Measurements from ENCODE around the gene ZBTB7C.

The ZBTB7C gene

DNA sequence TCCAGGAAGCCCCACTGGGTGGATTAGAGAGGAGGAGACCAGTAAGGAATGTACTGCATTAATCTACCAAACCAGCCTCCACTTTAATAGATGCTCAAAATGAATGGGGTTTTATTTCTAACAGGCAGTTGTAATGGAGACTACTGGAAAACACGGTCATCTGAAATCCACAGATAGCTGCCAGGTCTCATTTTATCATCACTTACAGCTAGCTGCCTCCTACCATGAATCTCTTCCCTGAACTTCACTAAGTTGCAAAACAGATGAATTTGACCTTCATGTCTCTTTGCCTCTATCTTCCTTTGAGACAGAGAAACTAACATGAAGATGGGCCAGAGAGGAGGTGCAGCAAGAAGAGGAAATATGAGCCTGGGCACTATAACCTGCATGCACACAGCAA, 21.9 kb downstream of the ZBTB7C start:
- ChIA-PET CTCF (no interaction called here), POLR2A (no interaction called here)
- TF ChIP-seq L3MBTL2 (conservative IDR thresholded peaks at IDR 0.05) (no peak), ELF4 (IDR thresholded peaks at IDR 0.05) (no peak), TARDBP (IDR thresholded peaks at IDR 0.05) (no peak), FOXM1 (IDR thresholded peaks at IDR 0.05; ENCODE audit: borderline replicate concordance) (no peak), FOXK2 (IDR thresholded peaks at IDR 0.05) (no peak), NFRKB (IDR thresholded peaks at IDR 0.05) (no peak), BHLHE40 (IDR thresholded peaks at IDR 0.05; ENCODE audit: borderline replicate concordance) (no peak), ARNT (IDR thresholded peaks at IDR 0.05) (no peak), SP1 (IDR thresholded peaks at IDR 0.05) (no peak)
- TF ChIP-seq, protein P1, sequence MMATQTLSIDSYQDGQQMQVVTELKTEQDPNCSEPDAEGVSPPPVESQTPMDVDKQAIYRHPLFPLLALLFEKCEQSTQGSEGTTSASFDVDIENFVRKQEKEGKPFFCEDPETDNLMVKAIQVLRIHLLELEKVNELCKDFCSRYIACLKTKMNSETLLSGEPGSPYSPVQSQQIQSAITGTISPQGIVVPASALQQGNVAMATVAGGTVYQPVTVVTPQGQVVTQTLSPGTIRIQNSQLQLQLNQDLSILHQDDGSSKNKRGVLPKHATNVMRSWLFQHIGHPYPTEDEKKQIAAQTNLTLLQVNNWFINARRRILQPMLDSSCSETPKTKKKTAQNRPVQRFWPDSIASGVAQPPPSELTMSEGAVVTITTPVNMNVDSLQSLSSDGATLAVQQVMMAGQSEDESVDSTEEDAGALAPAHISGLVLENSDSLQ (IDR thresholded peaks at IDR 0.05): no peak
- no peak for DNase-seq (ENCODE audit: extremely low spot score)

DNA sequence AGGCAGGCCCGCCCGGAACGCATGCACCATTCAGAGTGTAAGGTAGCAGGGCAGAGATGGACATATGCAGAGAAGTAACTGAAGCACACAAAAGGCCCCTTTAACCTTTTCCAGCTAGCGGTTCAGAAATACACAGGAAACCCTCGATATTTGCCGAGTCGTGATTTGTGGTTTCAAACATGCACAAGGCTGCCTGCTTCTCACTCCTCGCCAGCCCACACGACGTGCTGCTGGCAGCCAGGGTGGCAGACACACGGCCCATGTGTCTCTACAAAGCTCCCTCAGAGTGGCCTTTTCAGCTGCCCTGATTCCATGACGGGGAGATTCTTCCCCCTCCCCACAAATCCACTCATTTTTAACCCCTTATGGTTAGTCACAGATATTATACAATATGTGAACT, 23.6 kb downstream of the ZBTB7C start:
- ChIA-PET CTCF (no interaction called here), POLR2A (no interaction called here)
- TF ChIP-seq FOXM1 (IDR thresholded peaks at IDR 0.05; ENCODE audit: borderline replicate concordance) (no peak), ARNT (IDR thresholded peaks at IDR 0.05) (no peak), HDGF (IDR thresholded peaks at IDR 0.05; ENCODE audit: borderline replicate concordance) (no peak), SUZ12 (IDR thresholded peaks at IDR 0.05) (no peak), CTBP1 (IDR thresholded peaks at IDR 0.05; ENCODE audit: borderline replicate concordance) (no peak), L3MBTL2 (conservative IDR thresholded peaks at IDR 0.05) (no peak), ELF4 (IDR thresholded peaks at IDR 0.05) (no peak), LEF1 (IDR thresholded peaks at IDR 0.05; ENCODE audit: borderline replicate concordance) (no peak), TARDBP (IDR thresholded peaks at IDR 0.05) (no peak), FOXA1 (IDR thresholded peaks at IDR 0.05) (no peak), FOXK2 (IDR thresholded peaks at IDR 0.05) (no peak), BHLHE40 (IDR thresholded peaks at IDR 0.05; ENCODE audit: borderline replicate concordance) (no peak), ZNF384 (IDR thresholded peaks at IDR 0.05) (no peak), SP1 (IDR thresholded peaks at IDR 0.05) (no peak), NFRKB (IDR thresholded peaks at IDR 0.05) (no peak)
- TF ChIP-seq, protein P1 (IDR thresholded peaks at IDR 0.05): no peak
- DNase-seq (ENCODE audit: extremely low spot score): no peak

DNA sequence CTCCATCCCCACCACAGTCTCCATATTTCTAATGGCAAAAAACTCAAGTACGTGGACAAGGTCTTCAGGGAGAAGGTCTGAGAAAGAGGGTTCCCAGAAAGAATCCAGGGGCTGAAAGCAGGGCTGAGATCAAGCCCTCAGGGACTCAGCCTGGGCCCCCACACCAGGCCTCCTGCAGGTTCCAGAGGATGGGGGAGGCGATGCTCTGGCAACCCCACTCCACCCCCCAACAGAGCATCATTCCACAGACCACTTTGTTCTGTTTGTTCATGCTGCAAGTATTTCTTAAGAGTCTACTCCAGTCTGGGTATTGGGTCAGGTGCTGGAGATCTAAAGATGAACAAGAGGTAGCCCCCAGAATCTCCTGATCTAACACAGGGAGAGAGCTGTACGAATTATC, 32.2 kb downstream of the ZBTB7C start:
- CTCF ChIA-PET: no interaction called here
- TF ChIP-seq HDGF (IDR thresholded peaks at IDR 0.05; ENCODE audit: borderline replicate concordance) (no peak), FOXK2 (IDR thresholded peaks at IDR 0.05) (no peak), SP1 (IDR thresholded peaks at IDR 0.05) (no peak), SUZ12 (IDR thresholded peaks at IDR 0.05) (no peak), L3MBTL2 (conservative IDR thresholded peaks at IDR 0.05) (no peak), BHLHE40 (IDR thresholded peaks at IDR 0.05; ENCODE audit: borderline replicate concordance) (no peak), CTBP1 (IDR thresholded peaks at IDR 0.05; ENCODE audit: borderline replicate concordance) (no peak), NFRKB (IDR thresholded peaks at IDR 0.05) (no peak), FOXA1 (IDR thresholded peaks at IDR 0.05) (no peak), ARNT (IDR thresholded peaks at IDR 0.05) (no peak), ZNF384 (IDR thresholded peaks at IDR 0.05) (no peak), TARDBP (IDR thresholded peaks at IDR 0.05) (no peak), LEF1 (IDR thresholded peaks at IDR 0.05; ENCODE audit: borderline replicate concordance) (no peak), FOXM1 (IDR thresholded peaks at IDR 0.05; ENCODE audit: borderline replicate concordance) (no peak), ELF4 (IDR thresholded peaks at IDR 0.05) (no peak)
- TF ChIP-seq, protein P1 (IDR thresholded peaks at IDR 0.05): no peak
- DNase-seq (ENCODE audit: extremely low spot score): no peak
- POLR2A ChIA-PET: no interaction called here

DNA sequence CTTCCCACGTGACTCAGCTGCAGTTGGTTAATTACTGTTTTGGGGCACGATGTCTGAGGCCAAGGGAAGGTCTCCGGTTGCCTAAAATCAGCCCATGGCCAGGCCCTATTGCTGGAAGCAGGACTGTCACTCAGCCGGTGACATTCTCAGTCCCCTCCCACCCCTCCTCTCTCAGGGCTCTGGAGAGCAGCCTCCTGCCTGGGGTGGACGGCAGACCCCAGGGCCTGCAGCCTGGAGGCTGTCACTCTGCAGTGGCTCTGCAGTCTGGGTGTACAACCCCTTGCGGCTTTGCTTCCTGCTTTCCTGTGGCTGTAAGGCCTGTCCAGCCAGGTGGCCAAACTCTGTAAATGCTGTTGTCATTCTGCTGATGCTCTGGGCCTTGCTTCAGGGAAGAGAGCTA, 32.8 kb downstream of the ZBTB7C start:
- TF ChIP-seq TARDBP (IDR thresholded peaks at IDR 0.05): no peak
- no peak for TF ChIP-seq SP1 (IDR thresholded peaks at IDR 0.05)
- no peak for TF ChIP-seq FOXA1 (IDR thresholded peaks at IDR 0.05)
- TF ChIP-seq L3MBTL2 (conservative IDR thresholded peaks at IDR 0.05): no peak
- TF ChIP-seq FOXK2 (IDR thresholded peaks at IDR 0.05): no peak
- no peak for TF ChIP-seq LEF1 (IDR thresholded peaks at IDR 0.05; ENCODE audit: borderline replicate concordance)
- no peak for TF ChIP-seq ELF4 (IDR thresholded peaks at IDR 0.05)
- TF ChIP-seq HDGF (IDR thresholded peaks at IDR 0.05; ENCODE audit: borderline replicate concordance): no peak
- TF ChIP-seq, protein P1 (IDR thresholded peaks at IDR 0.05): no peak
- no peak for TF ChIP-seq ZNF384 (IDR thresholded peaks at IDR 0.05)
- TF ChIP-seq CTBP1 (IDR thresholded peaks at IDR 0.05; ENCODE audit: borderline replicate concordance): no peak
- no peak for TF ChIP-seq BHLHE40 (IDR thresholded peaks at IDR 0.05; ENCODE audit: borderline replicate concordance)
- no peak for TF ChIP-seq ARNT (IDR thresholded peaks at IDR 0.05)
- TF ChIP-seq NFRKB (IDR thresholded peaks at IDR 0.05): no peak
- no peak for TF ChIP-seq SUZ12 (IDR thresholded peaks at IDR 0.05)
- TF ChIP-seq FOXM1 (IDR thresholded peaks at IDR 0.05; ENCODE audit: borderline replicate concordance): no peak
- ChIA-PET CTCF (no interaction called here), POLR2A (no interaction called here)
- DNase-seq (ENCODE audit: extremely low spot score): no peak

DNA sequence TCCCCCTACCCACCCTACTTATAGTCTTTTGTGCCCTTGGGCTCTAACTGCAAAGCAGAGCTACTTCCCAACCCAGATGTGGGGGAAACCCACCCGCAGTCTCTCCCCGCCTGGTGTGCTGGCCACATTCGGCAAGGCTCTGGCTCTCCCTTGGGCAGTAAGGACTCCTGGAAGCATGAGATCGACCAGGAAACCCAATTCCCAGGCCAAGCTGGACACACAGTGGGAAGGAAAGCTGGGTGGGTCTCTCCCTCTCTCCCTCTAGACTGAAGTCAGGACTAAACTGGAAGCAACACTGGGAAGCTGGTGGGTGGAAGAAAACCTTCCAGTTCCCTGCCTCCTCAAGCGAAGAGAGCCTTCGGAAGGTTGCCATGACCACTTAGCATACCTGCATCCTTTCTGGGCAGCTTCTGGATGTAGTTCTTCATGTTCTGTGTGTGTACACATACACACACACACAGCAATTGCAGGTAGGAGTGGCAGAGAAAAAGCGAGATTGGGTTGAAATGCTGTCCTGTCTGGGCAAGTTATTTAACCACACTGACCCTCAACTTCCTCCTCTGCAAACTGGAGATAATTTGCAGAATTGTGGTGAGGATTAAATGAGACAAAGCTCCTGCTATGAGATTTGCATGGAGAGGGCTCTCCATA, 33.9 kb downstream of the ZBTB7C start:
- no peak for DNase-seq (ENCODE audit: extremely low spot score)
- POLR2A ChIA-PET: interaction anchor here (1.1 kb wide), 1 partner anchor 8 kb away, joined by 3 read pairs; no protein-coding TSS in a partner anchor
- TF ChIP-seq FOXA1 (IDR thresholded peaks at IDR 0.05) (no peak), TARDBP (IDR thresholded peaks at IDR 0.05) (no peak), L3MBTL2 (conservative IDR thresholded peaks at IDR 0.05) (no peak), SUZ12 (IDR thresholded peaks at IDR 0.05) (no peak), ELF4 (IDR thresholded peaks at IDR 0.05) (no peak), FOXK2 (IDR thresholded peaks at IDR 0.05) (no peak), HDGF (IDR thresholded peaks at IDR 0.05; ENCODE audit: borderline replicate concordance) (no peak), ARNT (IDR thresholded peaks at IDR 0.05) (no peak), NFRKB (IDR thresholded peaks at IDR 0.05) (no peak), SP1 (IDR thresholded peaks at IDR 0.05) (no peak)
- CTCF ChIA-PET: no interaction called here
